GF-D8 (cell line): ENCODE data around the gene RLN3.
"Not testable (repeated sequence)": the region's sequence is repeated elsewhere in the genome, so short reads cannot be mapped to it uniquely, and the experiment has no call there.

Experiments
- DNase-seq: peaks from one replicate; lab custom pipeline; 2025; lab: John Stamatoyannopoulos, UW

RLN3 gene

DNA sequence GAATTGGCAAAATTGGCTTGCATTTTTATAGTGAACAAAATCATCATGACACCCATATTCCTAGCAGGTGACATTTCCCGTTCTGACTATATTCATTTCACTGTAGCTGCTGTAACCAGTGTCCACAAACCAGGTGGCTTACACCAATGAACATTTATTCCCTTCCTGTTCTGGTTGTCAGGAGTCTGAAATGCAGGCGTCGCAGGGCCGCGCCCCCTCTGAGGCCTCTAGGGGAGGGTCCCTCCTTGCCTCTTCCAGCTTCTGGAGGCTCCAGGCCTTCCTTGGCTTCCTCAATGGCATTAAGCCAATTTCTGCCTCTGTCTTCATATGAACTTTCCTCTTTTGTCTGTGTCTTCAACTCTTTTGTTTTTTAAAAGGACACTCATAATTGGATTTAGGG, 6.5 kb upstream of the RLN3 start:
- no peak for DNase-seq

DNA sequence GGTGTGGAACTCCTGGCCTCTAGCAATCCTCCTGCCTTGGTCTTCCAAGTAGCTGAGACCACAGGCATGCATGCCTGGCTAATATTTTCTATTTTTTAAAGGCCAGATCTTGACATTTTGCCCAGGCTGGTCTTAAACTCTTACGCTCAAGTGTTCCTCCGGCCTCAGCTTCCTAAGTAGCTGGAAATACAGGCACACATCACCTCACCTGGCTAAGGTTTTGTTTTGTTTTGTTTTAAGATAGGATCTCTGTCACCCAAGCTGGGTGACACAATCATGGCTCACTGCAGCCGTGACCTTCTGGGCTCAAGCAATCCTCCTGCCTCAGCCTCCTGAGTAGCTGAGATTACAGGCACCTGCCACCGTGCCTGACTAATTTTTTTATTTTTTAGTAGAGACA, 5.5 kb upstream of the RLN3 start:
- DNase-seq = no peak

DNA sequence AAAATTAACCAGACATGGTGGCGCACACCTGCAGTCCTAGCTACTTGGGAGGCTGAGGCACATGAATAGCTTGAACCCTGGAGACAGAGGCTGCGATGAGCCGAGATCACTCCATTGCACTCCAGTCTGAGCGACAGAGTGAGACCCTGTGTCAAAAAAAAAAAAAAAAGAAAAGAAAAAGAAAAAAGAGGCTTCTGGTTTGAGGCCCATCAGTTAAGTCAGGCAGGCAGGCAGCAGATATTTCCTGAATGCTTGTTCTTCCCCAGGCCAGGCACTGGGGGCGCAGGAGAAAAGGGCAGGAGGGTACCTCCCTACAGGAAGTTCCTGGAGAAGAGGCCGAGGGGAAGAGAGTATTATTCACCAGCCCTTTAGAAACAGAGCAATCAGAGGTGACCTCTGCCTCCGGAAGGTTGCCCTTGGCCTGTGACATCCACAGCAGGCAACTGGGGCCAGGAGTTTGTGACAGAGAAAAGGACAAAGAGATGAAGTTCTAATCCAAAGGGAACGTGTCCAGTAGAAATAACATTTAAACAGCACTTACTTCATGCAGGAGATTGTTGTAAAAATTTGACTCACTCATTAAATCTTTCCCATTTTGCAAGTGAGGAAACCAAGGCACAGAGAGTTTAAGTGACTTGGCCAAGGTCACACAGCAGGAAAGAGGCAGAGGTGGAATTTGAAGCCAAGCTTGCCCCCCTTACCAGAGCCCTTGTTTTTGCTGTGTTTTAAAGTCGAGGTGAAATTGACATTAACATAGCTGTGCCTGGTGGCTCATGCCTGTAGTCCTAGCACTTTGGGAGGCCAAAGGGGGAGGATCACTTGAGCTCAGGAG, 4.3 kb upstream of the RLN3 start:
- peak; percentile 72 for DNase-seq

DNA sequence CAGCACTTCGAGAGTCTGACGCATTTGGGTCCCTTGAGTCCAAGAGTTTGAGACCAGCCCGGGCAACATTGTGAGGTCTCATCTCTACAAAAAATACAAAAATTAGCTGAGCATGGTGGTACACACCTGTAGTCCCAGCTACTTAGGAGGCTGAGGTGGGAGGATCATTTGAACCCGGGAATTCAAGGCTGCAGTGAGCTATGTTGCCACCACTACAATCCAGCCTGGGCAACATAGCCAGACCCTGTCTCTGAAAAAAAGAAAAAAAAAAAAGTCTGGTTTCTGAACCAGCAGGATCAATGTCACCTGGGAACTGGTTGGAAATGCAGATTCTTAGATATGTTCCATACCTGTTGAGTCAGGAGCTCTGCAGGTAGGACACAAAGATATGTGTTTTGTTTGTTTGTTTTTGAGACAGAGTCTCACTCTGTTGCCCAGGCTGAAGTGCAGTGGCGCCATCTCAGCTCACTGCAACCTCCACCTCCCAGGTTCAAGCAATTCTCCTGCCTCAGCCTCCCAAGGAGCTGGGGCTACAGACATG, 1.2 kb upstream of the RLN3 start:
- DNase-seq = not testable (repeated sequence)

DNA sequence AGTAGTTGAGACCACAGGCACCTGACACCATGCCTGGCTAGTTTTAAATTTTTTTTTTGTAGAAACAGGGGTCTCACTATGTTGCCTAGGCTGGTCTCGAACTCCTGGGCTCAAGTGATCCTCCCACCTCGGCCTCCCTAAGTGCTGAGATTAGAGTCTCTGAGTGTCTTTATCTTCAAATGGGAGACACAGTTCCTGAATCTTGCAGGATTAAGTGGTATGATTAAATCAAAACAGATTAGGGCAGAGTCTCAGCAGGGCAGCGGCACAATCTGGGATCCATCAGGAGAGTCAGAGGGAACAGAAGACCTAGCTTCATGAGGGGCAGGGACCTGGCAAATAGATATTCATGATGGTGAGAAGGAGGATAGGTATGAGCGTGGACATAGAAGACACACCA, 953 bp downstream of the RLN3 start:
- DNase-seq = no peak

DNA sequence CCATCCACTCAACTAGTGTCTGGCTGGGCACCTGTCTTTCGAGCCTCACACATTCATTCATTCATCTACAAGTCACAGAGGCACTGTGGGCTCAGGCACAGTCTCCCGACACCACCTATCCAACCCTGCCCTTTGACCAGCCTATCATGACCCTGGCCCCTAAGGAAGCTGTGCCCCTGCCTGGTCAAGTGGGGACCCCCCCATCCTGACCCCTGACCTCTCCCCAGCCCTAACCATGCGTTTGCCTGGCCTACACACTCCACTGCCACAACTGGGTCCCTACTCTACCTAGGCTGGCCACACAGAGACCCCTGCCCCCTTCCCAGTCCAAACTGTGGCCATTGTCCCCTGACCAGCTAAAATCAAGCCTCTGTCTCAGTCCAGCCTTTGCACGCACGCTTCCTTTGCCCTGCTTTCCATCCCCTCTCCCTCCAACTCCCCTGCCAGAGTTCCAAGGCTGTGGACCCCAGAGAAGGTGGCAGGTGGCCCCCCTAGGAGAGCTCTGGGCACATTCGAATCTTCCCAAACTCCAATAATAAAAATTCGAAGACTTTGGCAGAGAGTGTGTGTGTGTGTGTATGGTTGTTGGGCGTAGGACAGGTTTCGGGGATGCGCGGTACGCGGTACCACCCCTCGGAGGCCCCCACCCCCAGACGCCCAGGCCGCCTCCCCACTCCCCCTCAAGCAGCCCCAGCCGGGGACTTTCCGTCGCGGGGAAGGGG, 3.2 kb downstream of the RLN3 start:
- no peak for DNase-seq

DNA sequence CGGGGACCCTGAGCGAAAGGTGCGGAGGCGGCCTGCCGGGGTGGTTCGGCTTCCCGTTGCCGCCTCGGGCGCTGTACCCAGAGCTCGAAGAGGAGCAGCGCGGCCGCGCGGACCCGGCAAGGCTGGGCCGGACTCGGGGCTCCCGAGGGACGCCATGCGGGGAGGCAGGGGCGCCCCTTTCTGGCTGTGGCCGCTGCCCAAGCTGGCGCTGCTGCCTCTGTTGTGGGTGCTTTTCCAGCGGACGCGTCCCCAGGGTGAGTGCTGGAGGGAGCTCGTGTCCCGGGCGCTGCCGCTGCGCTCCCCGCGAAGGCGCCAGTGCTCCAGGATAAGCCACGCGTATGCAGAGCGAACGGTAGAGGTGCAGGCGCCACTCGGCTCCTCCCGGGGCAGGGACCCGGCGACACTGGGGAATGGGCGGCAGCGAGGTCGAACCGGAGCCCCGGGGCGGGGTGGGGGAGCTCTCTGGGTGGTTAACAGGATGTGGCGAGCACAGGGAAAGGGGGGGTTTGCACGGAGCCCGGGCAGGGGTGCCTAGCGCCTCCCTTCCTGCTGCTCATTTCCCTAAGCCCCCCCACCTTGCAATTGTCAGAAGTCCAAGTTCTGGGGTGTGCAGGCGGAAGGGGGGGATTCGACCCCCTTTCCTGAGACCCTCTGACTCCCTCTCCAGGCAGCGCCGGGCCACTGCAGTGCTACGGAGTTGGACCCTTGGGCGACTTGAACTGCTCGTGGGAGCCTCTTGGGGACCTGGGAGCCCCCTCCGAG, 4.0 kb downstream of the RLN3 start, which contains the start of gene IL27RA:
Gene IL27RA (plus strand): TSS at position 44 of the 762 bp plus-strand sequence. CDS start 111 bp downstream, at position 155.
- peak; percentile 49 for DNase-seq

DNA sequence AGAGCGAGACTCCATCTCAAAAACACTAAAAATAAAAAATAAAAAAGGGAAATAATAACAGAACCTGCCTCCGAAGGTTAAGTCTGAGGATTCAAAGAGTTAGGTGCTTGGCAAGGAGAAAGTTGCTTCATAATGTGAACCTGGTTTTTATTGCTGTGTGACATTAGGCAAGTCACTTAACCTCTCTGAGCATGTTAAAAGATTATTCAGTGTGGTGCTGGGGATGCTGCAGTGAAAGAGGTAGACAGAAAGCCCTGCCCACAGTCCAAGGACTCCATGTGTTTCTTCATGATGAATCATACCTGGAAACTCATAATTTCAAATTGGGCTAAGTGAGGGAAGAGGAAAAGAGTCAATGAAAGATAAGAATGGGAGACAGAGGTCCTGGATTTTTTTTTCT, 6.0 kb downstream of the RLN3 start:
- DNase-seq = no peak

DNA sequence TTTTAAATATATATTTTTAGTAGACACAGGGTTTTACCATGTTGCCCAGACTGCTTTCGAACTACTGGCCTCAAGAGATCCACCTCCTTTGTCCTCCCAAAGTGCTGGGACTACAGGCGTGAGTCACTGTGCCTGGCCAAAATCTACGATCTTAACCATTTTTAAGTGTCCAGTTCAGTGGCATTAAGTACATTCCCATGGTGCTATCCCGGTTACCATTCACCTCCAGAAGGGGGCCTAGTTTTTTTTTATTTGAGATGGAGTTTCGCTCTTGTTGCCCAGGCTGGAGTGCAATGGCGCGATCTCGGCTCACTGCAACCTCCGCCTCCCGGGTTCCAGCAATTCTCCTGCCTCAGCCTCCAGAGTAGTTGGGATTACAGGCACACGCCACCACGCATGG, 7.2 kb downstream of the RLN3 start:
- not testable (repeated sequence) for DNase-seq

DNA sequence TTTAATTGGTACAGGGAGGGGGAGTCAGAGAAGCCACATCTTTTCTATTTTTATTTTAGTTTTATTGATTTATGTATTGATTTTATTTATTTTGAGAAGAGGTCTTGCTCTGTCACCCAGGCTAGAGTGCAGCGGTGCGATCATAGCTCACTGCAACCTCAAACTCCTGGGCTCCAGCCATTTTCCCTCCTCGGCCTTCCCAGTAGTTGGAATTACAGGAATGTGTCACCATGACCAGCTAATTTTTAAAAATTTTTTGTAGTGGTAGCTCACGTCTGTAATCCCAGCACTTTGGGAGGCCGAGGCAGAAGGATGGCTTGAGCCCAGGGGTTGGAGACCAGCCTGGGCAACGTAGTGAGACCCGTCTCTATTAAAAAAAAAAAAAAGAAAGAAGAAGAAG, 7.8 kb downstream of the RLN3 start:
- DNase-seq = no peak

DNA sequence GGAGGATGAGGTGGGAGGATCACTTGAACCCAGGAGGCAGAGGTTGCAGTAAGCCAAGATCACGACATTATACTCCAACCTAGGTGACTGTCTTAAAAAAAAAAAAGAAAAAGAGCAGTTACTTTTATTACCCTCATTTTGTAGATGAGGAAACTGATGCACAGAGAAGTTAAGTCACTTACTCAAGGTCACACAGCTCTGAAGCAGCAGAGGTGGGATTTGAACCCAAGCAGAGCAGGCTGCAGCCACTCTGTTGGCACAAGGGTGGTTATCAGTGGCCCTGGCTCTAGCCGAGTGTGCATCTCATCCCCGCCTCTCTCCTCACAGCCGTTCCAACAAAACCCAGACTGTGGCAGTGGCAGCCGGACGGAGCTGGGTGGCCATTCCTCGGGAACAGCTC, 11.2 kb downstream of the RLN3 start:
- DNase-seq = no peak

DNA sequence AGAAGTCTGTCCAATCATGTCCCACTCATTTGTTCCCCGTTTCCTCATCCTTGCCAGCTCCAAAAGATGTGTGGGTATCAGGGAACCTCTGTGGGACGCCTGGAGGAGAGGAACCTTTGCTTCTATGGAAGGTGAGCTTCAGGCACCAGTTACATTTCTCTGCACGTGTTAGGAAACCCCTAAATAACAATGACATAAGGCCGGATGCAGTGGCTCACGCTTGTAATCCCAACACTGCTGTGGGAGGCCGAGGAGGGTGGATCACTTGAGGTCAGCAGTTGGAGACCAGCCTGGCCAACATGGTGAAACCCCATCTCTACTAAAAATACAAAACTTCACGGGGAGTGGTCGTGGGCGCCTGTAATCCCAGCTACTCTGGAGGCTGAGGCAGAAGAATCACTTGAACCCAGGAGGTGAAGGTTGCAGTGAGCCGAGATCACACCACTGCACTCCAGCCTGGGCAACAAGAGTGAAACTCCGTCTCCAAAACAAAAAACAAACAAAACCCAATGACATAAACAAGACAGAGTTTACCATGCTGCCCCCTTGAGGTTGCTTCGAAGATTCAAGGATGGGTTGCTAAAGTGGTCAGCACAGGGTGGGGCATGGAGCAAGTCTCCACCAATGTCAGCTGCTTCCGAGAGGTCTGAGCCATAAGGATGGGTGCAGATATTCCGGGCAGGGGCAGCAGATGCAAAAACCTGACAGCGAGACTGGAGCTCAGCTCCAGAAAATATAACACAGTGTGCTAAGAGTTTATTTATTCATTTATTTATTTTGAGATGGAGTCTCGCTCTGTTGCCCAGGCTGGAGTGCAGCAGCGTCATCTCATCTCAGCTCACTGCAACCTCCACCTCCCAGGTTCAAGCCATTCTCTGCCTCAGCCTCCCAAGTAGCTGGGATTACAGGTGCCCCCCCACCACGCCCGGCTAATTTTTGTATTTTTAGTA, 15.0 kb downstream of the RLN3 start:
- DNase-seq = peak; percentile 7

DNA sequence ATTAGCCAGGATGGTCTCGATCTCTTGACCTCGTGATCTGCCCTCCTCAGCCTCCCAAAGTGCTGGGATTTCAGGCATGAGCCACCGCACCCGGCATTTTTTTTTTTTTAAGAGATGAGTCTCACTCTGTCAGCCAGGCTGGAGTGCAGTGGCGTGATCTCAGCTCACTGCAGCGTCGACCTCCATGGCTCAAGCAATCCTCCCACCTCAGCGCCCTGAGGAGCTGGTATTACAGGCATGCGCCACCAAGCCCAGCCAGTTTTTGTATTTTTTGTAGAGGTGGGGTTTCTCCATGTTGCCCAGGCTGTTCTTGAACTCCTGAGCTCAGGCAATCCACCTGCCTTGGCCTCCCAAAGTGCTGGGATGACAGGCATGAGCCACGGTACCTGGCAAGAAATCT, 19.9 kb downstream of the RLN3 start:
- DNase-seq = not testable (repeated sequence)

DNA sequence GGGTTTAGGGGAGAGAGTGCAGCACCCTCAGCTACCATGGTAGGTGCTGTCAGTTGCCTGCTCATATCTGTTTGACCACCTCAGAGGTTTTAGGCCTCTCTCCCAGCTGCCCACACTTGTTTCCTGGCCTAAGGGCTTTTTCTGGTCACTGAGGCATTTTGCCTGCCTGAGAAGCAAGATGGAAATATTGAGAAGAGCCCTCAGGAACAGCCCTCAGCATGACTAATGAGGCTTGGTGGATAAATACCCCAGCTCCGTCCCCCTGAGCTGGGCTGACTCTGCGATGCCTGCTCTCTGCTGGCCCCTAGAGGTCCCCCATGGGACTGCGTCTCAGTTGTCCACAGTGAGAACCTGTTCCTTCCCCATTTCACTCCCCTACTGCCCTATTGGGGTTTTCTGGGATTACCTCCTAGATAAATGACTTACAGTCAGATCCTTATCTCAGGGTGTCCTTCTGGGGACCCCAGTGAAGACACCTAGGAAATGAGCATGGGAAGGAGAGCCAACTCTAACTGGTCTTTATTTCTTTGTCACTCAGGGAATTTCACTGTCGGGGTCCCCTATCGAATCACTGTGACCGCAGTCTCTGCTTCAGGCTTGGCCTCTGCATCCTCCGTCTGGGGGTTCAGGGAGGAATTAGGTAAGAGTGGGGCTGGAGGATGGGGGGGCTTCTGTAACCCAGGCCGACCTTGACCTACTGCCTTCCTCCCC, 20.6 kb downstream of the RLN3 start:
- DNase-seq = no peak

DNA sequence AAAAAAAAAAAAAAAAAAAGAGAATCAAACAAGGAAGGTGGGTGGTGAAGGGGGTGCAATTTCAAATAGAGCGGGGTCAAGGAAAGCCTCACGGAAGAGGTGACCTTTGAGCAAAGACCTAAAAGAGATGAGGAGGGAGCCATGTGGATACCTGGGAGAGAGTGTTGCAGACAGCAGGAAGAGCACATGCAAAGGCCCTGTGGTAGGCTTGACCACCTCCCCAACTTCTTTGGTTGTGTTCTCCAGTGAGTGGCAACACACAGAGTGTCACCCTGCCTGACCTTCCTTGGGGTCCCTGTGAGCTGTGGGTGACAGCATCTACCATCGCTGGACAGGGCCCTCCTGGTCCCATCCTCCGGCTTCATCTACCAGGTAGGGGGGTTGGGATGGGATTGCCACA, 22.6 kb downstream of the RLN3 start:
- DNase-seq = no peak

DNA sequence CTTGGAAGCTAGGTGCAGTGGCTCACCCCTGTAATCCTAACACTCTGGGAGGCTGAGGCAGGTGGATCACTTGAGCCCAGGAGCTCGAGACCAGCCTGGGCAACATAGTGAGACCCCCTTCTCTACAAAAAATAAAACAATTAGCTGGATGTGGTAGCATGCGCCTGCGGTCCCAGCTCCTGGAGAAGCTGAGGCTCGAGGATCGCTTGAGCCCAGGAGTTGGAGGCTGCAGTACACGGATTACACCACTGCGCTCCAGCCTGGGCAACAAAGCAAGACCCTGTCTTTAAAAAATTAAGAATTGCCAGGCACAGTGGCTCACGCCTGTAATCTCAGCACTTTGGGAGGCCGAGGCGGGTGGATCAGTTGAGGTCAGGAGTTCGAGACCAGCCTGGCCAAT, 23.0 kb downstream of the RLN3 start:
- not testable (repeated sequence) for DNase-seq

DNA sequence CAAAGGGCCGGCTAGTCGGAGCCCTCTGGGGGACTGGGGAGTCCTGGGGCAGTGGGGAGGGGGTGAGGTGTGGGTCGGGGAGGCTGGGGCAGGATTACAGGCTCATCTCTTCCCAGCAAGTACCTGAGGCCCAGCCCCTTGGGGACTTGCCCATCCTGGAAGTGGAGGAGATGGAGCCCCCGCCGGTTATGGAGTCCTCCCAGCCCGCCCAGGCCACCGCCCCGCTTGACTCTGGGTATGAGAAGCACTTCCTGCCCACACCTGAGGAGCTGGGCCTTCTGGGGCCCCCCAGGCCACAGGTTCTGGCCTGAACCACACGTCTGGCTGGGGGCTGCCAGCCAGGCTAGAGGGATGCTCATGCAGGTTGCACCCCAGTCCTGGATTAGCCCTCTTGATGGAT, 24.0 kb downstream of the RLN3 start:
- no peak for DNase-seq

DNA sequence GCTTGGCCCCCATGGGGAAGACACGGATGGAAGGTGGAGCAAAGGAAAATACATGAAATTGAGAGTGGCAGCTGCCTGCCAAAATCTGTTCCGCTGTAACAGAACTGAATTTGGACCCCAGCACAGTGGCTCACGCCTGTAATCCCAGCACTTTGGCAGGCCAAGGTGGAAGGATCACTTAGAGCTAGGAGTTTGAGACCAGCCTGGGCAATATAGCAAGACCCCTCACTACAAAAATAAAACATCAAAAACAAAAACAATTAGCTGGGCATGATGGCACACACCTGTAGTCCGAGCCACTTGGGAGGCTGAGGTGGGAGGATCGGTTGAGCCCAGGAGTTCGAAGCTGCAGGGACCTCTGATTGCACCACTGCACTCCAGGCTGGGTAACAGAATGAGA, 24.5 kb downstream of the RLN3 start:
- DNase-seq = no peak

DNA sequence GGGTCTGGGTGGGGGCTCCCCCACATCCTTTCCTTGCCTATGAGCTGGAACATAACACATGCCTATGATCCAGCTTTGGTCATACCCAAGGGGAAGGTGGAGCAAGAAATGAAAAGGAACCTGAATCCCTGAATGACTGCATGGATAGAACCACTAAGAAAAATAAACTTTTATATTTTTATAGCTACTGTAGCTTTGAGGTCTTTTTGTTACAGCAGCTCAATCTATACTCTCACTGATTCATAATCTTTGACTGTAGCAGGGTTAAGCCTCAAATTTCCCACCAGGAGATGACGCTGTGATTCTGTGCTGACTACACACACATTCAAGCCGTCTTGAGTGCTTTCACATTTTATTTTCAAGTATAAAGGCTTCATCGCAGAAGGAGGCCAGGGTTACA, 25.1 kb downstream of the RLN3 start:
- DNase-seq = no peak

DNA sequence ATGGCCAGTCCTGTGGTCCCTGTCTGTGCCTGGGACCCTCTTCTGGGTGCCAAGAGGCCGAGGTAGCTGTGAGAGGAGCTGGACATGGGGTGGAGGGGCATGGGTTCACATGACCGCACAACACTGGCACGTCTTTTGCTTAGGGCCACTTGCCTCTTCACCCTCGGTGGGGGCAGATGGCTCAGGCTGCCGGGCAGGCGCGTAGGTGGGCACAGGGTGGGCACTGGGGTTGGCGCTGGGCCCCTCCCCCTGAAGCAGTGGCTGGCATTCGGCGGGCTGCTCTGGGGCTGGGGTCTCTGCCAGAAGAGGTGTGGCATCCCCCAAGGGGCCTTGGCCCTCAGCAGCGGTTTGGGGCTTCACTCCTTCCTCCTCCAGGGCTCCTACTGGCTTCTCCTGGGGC, 25.6 kb downstream of the RLN3 start:
- DNase-seq = no peak

DNA sequence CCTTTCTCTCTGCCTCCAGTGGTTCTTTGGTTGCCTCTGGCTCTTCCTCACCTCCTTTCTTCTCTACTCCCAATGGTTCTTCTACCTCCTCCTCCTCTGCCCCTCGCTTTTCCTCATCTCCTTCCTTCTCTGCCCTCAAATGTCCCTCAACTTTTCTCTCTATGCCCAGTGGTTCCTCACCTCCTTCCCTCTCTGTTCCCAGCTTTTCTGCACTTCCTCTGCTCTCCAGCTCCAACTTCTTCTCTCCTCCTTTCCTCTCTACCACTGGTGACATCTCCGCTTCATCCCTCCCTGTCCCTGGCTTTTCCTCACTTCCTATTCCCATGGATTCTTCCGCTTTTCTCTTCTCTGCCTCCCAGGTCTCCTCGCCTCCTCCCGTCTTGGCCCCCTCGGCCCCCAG, 26.2 kb downstream of the RLN3 start:
- no peak for DNase-seq
